Medulla oblongata (tissue), 1 donor: ENCODE data around the gene ANKRD44.
A peak's percentile ranks its signal among the peaks of the same experiment; 100 is the strongest.

Source experiments
- DNase-seq: peaks from one replicate; pipeline ENCODE4 v3.0.0-alpha.2; 2015; ENCODE audit errors: extremely low spot score

The ANKRD44 gene

GRCh38 chr2:197238043-197238365 is 72.6 kb downstream of the ANKRD44 start:
- peak; percentile 40 for DNase-seq

DNA sequence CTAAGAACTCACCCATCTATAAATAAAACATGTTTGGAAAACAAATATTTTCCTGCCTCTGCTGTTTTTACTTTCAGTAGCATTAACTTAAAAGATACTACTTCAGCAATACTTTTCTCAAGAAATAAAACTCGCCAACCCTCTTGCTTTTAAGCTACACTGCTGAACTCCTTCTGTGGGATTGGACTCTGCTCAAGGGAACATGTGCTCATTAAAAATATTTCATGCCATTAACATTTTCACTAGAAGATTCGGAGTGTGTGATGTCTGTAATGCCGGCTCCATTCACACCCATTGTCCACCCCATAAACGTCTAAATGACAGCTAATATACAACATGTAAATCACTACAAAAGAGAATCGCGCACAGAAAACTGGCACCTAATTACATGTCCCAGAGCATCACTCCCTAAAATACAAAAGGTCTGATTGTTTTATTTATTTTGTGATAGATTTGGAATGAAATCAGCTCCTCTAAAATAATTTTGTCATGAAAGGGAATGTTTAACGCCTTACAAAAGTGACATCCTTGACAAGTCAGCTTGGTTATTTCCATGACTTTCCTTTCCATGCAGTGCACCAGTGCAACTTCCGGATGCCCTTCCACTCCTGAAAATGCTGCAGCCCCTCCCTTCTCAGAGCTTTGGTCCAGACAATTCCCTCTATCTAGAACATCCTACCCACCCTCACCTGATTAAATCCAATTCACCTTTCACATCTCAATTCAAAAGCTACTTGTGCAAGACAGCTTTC is 73.1 kb downstream of the ANKRD44 start:
- peak; percentile 40 for DNase-seq

- peak; percentile 83 for DNase-seq
Observed at GRCh38 chr2:197236816-197237215, 73.8 kb downstream of the ANKRD44 start.

DNA sequence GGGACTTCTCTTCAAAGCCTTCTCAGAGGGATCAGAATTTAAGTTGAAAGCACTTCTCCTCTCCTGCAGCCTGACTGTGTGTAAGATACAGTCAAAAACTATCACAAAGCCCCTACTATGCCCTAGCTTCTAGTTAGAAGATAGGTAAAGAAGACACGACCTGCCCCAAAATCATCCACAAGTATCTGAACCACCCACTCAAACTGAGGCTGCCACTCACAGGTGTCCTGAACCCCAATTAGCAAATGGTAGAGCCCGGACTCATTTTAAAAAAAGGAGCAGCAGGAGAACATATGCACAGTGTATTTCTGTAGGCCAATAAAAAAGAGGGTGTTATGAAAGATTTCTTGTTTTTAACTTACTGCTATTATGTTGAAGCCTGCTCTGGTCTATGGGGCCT is 74.4 kb downstream of the ANKRD44 start:
- DNase-seq = no peak

GRCh38 chr2:197235711-197236110 is 74.9 kb downstream of the ANKRD44 start:
- no peak for DNase-seq

GRCh38 chr2:197234671-197235191 is 75.8 kb downstream of the ANKRD44 start:
- DNase-seq = no peak

DNA sequence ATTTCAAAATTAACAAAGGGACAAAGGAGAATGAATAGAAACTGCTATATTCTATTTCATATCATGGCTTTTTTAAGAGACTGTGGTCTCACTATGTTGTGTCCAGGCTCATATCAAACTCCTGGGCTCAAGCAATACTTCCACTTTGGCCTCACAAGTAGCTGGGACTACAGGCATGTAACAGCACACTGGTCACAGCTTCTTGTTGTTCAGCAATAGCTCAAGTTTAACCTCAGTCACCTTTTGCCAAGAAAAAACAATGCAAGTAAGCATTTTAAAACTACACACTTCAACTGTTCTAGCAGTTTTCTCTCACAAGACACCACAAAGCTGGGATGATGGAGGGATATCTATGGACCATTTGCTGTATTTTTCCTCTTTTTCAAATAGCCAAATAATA is 77.1 kb downstream of the ANKRD44 start:
- no peak for DNase-seq

- DNase-seq = no peak
Observed at GRCh38 chr2:197232010-197232409, 78.6 kb downstream of the ANKRD44 start.

GRCh38 chr2:197229509-197230443 is 80.8 kb downstream of the ANKRD44 start:
- no peak for DNase-seq

DNA sequence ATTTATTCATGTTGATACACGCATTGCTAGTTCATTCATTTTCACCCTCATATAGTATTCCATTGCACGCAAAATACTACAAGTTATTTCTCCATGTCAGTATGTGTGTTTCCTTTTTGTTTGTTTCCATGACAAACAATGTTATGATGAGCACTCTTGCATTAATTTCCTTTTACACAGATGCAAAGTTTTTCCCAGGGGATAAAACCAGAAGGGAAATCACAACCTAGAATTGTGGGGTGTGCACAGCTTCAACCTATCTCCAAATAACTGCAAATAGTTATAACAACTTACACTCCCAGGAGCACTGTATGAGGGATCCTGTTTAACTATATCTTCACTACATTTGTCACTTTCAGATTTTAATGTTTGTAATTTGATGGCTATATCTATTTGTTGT is 87.1 kb downstream of the ANKRD44 start:
- no peak for DNase-seq

GRCh38 chr2:197219636-197220035 is 90.9 kb downstream of the ANKRD44 start:
- no peak for DNase-seq

- no peak for DNase-seq
Observed at GRCh38 chr2:197217541-197217940, 93.0 kb downstream of the ANKRD44 start.

DNA sequence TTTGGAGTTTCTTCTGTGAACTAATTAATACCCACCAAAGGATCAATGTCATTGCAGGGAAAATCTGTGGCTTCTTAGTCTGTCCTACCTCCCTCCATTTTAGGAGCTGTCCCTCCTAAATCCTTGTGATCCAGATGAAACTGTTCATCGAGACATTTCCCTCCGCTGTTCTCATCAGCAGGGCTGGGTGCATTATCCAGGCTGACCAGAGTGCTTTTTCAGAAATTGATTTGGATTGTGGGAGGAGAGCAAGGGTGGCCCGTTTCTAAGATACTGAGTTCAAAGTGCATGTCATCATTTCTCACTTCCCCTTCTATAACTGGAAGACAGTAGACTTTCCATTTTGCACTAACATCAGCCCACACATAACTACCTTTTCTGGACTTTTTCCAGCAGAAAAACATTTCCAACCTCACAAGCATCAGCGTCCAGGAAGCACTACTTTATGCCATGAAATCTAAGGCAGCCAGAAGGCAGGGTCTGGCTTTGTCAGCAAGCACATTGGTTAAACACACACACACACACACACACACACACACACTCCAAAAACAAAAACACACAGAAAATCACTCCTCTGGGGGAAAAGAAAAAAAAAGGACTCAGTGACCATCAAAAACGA is 94.1 kb downstream of the ANKRD44 start:
- no peak for DNase-seq

DNA sequence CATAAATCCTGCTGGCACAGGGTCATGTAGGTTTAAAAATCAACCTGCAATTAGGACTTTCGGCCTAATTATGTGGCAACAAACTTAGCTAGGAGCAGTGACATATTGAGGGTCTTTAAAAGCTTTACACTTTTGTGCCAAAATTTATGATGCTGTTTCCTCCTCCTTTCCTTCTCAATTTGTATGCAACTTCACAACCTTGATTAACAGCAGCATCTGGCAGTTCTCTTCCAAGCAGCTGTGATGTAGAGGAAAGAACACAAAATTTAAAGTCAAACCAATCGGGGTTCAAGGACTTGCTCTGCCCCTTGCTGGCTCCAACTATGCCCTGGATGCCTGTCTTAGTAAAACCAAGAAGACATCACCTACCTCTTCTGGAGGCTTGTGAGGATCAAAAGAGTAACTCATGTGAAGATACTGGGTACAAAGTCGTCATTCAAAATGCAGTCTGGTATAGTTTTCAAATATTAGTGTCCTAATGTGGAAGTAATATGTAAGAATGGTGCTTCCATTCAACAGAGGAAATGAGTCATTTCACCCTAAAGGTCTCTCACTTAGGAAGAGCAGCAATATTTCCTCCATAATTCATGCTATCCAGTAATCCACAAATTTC is 94.7 kb downstream of the ANKRD44 start:
- DNase-seq = no peak

GRCh38 chr2:197212344-197213262 is 98.0 kb downstream of the ANKRD44 start:
- peak; percentile 75 for DNase-seq

DNA sequence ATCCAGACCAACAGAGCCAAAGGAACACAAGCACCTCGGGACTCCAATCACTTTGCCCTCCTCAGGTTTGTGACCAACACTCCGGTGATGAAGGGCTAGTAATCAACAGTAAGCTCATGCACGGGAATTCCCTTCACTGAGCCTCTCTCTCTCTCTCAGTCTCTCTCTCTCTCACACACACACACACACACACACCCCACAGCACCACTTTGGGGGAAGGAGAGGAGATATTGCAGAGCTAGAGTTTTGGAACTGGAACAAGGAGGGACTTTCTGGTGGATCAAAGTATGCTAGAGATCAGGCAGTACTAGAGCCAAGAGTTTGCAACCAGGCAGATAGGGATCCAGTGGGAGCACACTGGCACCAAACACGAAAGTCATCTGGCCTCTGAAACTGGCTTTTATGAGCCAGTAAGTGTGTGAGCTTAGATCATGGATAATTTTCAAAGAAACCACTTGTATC is 98.7 kb downstream of the ANKRD44 start:
- DNase-seq = no peak

DNA sequence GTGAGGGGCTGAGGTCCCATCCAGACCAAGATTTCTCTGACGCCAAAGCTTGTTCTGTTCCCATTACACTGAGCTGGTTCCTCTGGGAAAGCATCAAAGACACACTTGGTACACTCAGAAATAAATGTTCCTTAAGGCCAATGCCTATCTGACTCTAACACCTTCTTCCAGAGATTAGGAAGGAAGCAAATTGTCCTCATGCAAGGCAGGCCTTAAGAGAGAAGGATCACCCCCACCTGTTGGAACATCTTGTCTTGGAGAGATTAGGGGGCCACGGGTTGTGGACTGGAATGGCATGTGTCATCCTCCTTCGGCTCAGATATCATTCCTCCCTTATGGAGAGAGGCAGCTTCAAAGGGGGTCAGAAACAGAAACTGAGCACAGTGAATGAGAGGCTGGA is 100.2 kb downstream of the ANKRD44 start:
- no peak for DNase-seq

GRCh38 chr2:197209742-197210408 is 100.7 kb downstream of the ANKRD44 start:
- no peak for DNase-seq

GRCh38 chr2:197209246-197209645 is 101.3 kb downstream of the ANKRD44 start:
- DNase-seq = no peak

- no peak for DNase-seq
Observed at GRCh38 chr2:197208841-197209240, 101.7 kb downstream of the ANKRD44 start.
